IMR-90 (cell line): ENCODE results near the gene RAPGEF2. TPM values are rescaled to one million over a fixed set of nuclear protein-coding genes. Genes with fewer than 3 reads are reported as not detected.

Experiments
- ATAC-seq: fragments of 200-7000 bp; cut with Tn5 transposase; 2 replicates; pipeline ENCODE4 v1.9.1; 2020; ENCODE audit warnings: low read depth, mild to moderate bottlenecking, moderate library complexity
- BruUV-seq: library from RNA; stranded (reverse); fragments of 400-500 nt; replicated peaks from 2 replicates; lab custom pipeline; 2021; lab: Mats Ljungman, UMichigan
- CTCF ChIA-PET: fragments of 300-600 bp; formaldehyde crosslinking; extraction: SDS; loops from one replicate; lab custom pipeline; 2021; ENCODE audit warnings: antibody characterized with exemption; lab: Yijun Ruan, JAX
- POLR2A ChIA-PET: fragments of 300-600 bp; sonication (Branson Sonifier 250); formaldehyde crosslinking; loops from one replicate; lab custom pipeline; 2022; ENCODE audit warnings: antibody characterized with exemption; ENCODE audit not compliant: unreplicated experiment; lab: Charles Lee
- DNase-seq: peaks from one replicate; pipeline ENCODE4 v3.0.0; 2013
- H2AFZ ChIP-seq: replicated peaks from 2 replicates; pipeline ENCODE3; 2013; ENCODE audit warnings: low read length, mild to moderate bottlenecking; ENCODE audit not compliant: poor library complexity
- H2AK5ac ChIP-seq: 2 replicates; pipeline ENCODE4 v1.6.1; 2013; ENCODE audit warnings: low read depth, low read length, inconsistent platforms
- H2AK9ac ChIP-seq: replicated peaks from 2 replicates; pipeline ENCODE3; 2013; ENCODE audit warnings: mild to moderate bottlenecking, low read depth, low read length, moderate library complexity; ENCODE audit not compliant: poor library complexity
- H2BK120ac ChIP-seq: 2 replicates; pipeline ENCODE4 v1.6.1; 2013; ENCODE audit warnings: low read depth, low read length, inconsistent platforms
- H2BK15ac ChIP-seq: 3 replicates; pipeline ENCODE4 v1.6.1; 2013; ENCODE audit warnings: low read depth, low read length, inconsistent platforms
- H2BK20ac ChIP-seq: 2 replicates; pipeline ENCODE4 v1.6.1; 2013; ENCODE audit warnings: low read depth, mild to moderate bottlenecking, inconsistent platforms, low read length, moderate library complexity
- H2BK5ac ChIP-seq: 2 replicates; pipeline ENCODE4 v1.6.1; 2013; ENCODE audit warnings: mild to moderate bottlenecking, low read depth, low read length, inconsistent platforms; ENCODE audit not compliant: poor library complexity, severe bottlenecking
- H3K14ac ChIP-seq: replicated peaks from 2 replicates; pipeline ENCODE4 v1.6.1; 2013; ENCODE audit warnings: low read depth, low read length, inconsistent platforms
- H3K18ac ChIP-seq: 2 replicates; pipeline ENCODE4 v1.6.1; 2013; ENCODE audit warnings: low read depth, low read length, control low read depth
- H3K23ac ChIP-seq: 2 replicates; pipeline ENCODE4 v1.6.1; 2013; ENCODE audit warnings: low read depth, low read length, inconsistent platforms
- H3K27ac ChIP-seq: 2 replicates; pipeline ENCODE4 v1.5.1; 2013; ENCODE audit warnings: mild to moderate bottlenecking, control low read depth, low read length; ENCODE audit not compliant: insufficient read depth
- H3K27me3 ChIP-seq: 2 replicates; pipeline ENCODE4 v1.6.1; 2013; ENCODE audit warnings: low read length; ENCODE audit not compliant: control insufficient read depth, insufficient read depth
- H3K36me3 ChIP-seq: 2 replicates; pipeline ENCODE4 v1.6.1; 2013; ENCODE audit warnings: low read length, mixed read lengths; ENCODE audit not compliant: control insufficient read depth, insufficient read depth
- H3K4ac ChIP-seq: 2 replicates; pipeline ENCODE4 v1.6.1; 2013; ENCODE audit warnings: low read depth, low read length, inconsistent platforms
- H3K4me1 ChIP-seq: 2 replicates; pipeline ENCODE4 v1.6.1; 2013; ENCODE audit warnings: low read length, mixed read lengths; ENCODE audit not compliant: control insufficient read depth, insufficient read depth
- H3K4me2 ChIP-seq: 2 replicates; pipeline ENCODE4 v1.6.1; 2013; ENCODE audit warnings: low read depth, mild to moderate bottlenecking, control low read depth, low read length, moderate library complexity
- H3K4me3 ChIP-seq: 2 replicates; pipeline ENCODE4 v1.5.1; 2013; ENCODE audit warnings: low read depth, mild to moderate bottlenecking, control low read depth, low read length, moderate library complexity; ENCODE audit not compliant: insufficient read depth
- H3K56ac ChIP-seq: 2 replicates; pipeline ENCODE4 v1.6.1; 2013; ENCODE audit warnings: low read length, inconsistent platforms; ENCODE audit not compliant: insufficient read depth; ENCODE audit errors: extremely low read depth
- H3K79me1 ChIP-seq, 2 experiments: 2 replicates each; pipeline ENCODE4 v1.6.1; 2013; ENCODE audit warnings: low read length in 2 of 2, inconsistent platforms in 1 of 2, low read depth in 1 of 2
- H3K9ac ChIP-seq: 2 replicates; pipeline ENCODE4 v1.6.1; 2013; ENCODE audit warnings: low read depth, low read length, control low read depth
- H3K9me1 ChIP-seq: 2 replicates; pipeline ENCODE4 v1.6.1; 2013; ENCODE audit warnings: low read length, inconsistent platforms; ENCODE audit not compliant: insufficient read depth
- H3K9me3 ChIP-seq: 2 replicates; pipeline ENCODE4 v1.6.1; 2013; ENCODE audit warnings: low read length; ENCODE audit not compliant: control insufficient read depth, insufficient read depth
- H4K20me1 ChIP-seq: 2 replicates; pipeline ENCODE4 v1.6.1; 2013; ENCODE audit warnings: low read length, inconsistent platforms; ENCODE audit not compliant: insufficient read depth
- H4K5ac ChIP-seq: 2 replicates; pipeline ENCODE4 v1.6.1; 2013; ENCODE audit warnings: mild to moderate bottlenecking, low read depth, low read length, control low read depth
- H4K8ac ChIP-seq, 2 experiments: 2 replicates each; pipeline ENCODE4 v1.6.1; 2013; ENCODE audit warnings: low read depth in 2 of 2, low read length in 2 of 2, control low read depth in 1 of 2, inconsistent platforms in 1 of 2
- H4K91ac ChIP-seq: 2 replicates; pipeline ENCODE4 v1.6.1; 2013; ENCODE audit warnings: low read depth, low read length, inconsistent platforms; ENCODE audit not compliant: insufficient read depth
- BHLHE40 ChIP-seq: fragments of 150-350 bp; IDR thresholded peaks from 2 replicates; pipeline ENCODE4 v1.6.1; 2016; ENCODE audit warnings: mild to moderate bottlenecking, low read depth, low read length
- CEBPB ChIP-seq: IDR thresholded peaks from 2 replicates; pipeline ENCODE4 v1.6.1; 2012; ENCODE audit warnings: low read depth, low read length, improper control_type of control experiment
- CHD1 ChIP-seq: IDR thresholded peaks from 2 replicates; pipeline ENCODE4 v1.6.1; 2012; ENCODE audit warnings: low read depth, low read length, improper control_type of control experiment
- MAFK ChIP-seq: IDR thresholded peaks from 2 replicates; pipeline ENCODE4 v1.6.1; 2012; ENCODE audit warnings: low read depth, low read length, improper control_type of control experiment
- MAZ ChIP-seq: IDR thresholded peaks from 2 replicates; pipeline ENCODE4 v1.6.1; 2012; ENCODE audit warnings: low read depth, mild to moderate bottlenecking, low read length, improper control_type of control experiment, moderate library complexity, borderline replicate concordance
- MXI1 ChIP-seq: IDR thresholded peaks from 2 replicates; pipeline ENCODE4 v1.6.1; 2012; ENCODE audit warnings: low read depth, mild to moderate bottlenecking, low read length, moderate library complexity, borderline replicate concordance
- NFE2L2 ChIP-seq: fragments of 150-350 bp; IDR thresholded peaks from 2 replicates; pipeline ENCODE4 v1.6.1; 2016; ENCODE audit warnings: low read depth, mild to moderate bottlenecking, low read length
- POLR2A ChIP-seq: IDR thresholded peaks from 2 replicates; pipeline ENCODE4 v1.6.1; 2012; ENCODE audit warnings: mild to moderate bottlenecking, low read depth, low read length
- RAD21 ChIP-seq: IDR thresholded peaks from 2 replicates; pipeline ENCODE4 v1.6.1; 2012; ENCODE audit warnings: low read length, improper control_type of control experiment
- RCOR1 ChIP-seq: IDR thresholded peaks from 2 replicates; pipeline ENCODE4 v1.6.1; 2012; ENCODE audit warnings: mild to moderate bottlenecking, low read length, improper control_type of control experiment; ENCODE audit not compliant: insufficient replicate concordance
- RFX5 ChIP-seq: IDR thresholded peaks from 2 replicates; pipeline ENCODE4 v1.8.0; 2012; ENCODE audit warnings: low read depth, mild to moderate bottlenecking, low read length, moderate library complexity
- SMC3 ChIP-seq: fragments of 150-350 bp; IDR thresholded peaks from 2 replicates; pipeline ENCODE4 v1.6.1; 2016; ENCODE audit warnings: low read depth, mild to moderate bottlenecking, antibody characterized with exemption, low read length, moderate library complexity
- USF2 ChIP-seq: fragments of 150-350 bp; IDR thresholded peaks from 2 replicates; pipeline ENCODE4 v1.6.1; 2017; ENCODE audit warnings: mild to moderate bottlenecking, antibody characterized with exemption, low read length, low read depth
- WGBS, 2 experiments: methylation state at CpG; one replicate each; pipeline versions ENCODE4 v1.1.5 to v1.1.7; 2013; ENCODE audit warnings: missing lambda C conversion rate in 2 of 2; ENCODE audit not compliant: insufficient read length in 1 of 2; ENCODE audit errors: extremely low coverage in 2 of 2; 5-methylcytosine and 5-hydroxymethylcytosine counted together
- dilution Hi-C: fragments of 300-500 bp; cut with HindIII; formaldehyde crosslinking; loops from one replicate; pipeline ENCODE4 v1.14.3; 2018; ENCODE audit warnings: low sequenced_read_pairs; ENCODE audit not compliant: unreplicated experiment
- in situ Hi-C: fragments of 300-500 bp; cut with MboI; formaldehyde crosslinking; loops from 3 replicates; pipeline ENCODE4 v1.14.3; 2019; ENCODE audit warnings: low sequenced_read_pairs, inconsistent platforms, mixed read lengths
- intact Hi-C: fragments of 100-400 bp; cut with micrococcal nuclease; formaldehyde crosslinking; loops from 2 replicates; pipeline ENCODE4 v1.10.0; 2022
- polyA plus RNA-seq, 3 experiments: library from polyadenylated mRNA; depleted of rRNA; stranded (reverse); fragments of >200 nt; gene quantifications; 2 replicates each; pipeline ENCODE4 v1.2.3, GENCODE V29; 2012; ENCODE audit warnings: low replicate concordance in 1 of 3
- total RNA-seq: library from RNA; depleted of rRNA; stranded (reverse); fragments of >200 nt; gene quantifications from 2 replicates; pipeline ENCODE4 v1.2.3, GENCODE V29; 2012
- TF ChIP-seq, protein P1 (sequence below): conservative IDR thresholded peaks from 2 replicates; pipeline ENCODE4 v1.5.1; 2012; ENCODE audit warnings: mild to moderate bottlenecking, low read depth, low read length, improper control_type of control experiment

The RAPGEF2 gene
- total and polyA plus RNA-seq, 2 of the 4 experiments (the other 2 are of a cell fraction) = 27.6 to 109 TPM

DNA sequence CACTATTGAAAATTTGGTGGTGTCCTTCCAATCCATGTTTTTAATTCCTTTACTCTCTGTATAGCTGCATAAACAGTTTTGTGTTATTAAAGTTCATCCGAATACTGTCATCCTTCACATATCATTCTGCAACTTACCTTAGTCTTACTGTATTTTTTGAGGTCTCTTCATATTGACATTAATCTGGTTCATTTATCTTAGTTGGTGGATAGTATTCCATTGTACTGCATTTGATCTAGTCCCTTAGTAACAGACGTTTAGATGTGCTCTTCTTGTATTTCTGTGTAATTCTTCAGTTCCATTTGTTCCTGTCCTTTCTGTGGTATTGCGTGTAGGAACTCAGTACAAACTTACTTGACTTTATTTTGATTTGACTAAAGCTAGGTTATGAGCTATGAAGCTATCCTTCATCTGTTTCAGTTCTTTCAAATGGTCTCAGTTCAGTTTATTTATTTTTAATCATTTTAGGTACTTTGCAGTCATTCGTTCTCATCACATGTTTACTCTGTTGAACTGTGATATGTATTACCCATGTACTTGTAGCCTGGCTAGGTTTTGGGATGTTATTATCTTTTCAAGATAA is 41.3 kb downstream of the RAPGEF2 start:
- Histone ChIP-seq H4K8ac (no peak overlapping the region), H4K91ac (no peak overlapping the region), H2AFZ (no peak overlapping the region), H4K5ac (no peak overlapping the region), H3K9me1 (peaks cover 7% of the 10 kb centered on the region), H3K18ac (no peak overlapping the region), H3K4ac (no peak overlapping the region), H3K14ac (no peak overlapping the region), H3K27me3 (no peaks in the 10 kb centered on the region), H2BK15ac (no peak overlapping the region), H4K20me1 (peaks cover 9% of the 10 kb centered on the region; the same call in 1 of the 2 replicates), H3K4me3 (no peak overlapping the region), H2BK120ac (no peak overlapping the region), H2BK20ac (no peak overlapping the region), H3K27ac (no peak overlapping the region), H3K9me3 (no peaks in the 10 kb centered on the region), H2AK9ac (no peak overlapping the region), H2BK5ac (no peak overlapping the region), H2AK5ac (no peak overlapping the region), H3K56ac (no peak overlapping the region), H3K36me3 (no peaks in the 10 kb centered on the region), H3K4me1 (peaks cover 10% of the 10 kb centered on the region), H3K23ac (no peak overlapping the region), H3K79me1 (peaks cover 13 to 46% of the 10 kb centered on the region in 2 experiments), H3K4me2 (no peak overlapping the region), H3K9ac (no peak overlapping the region)
- ATAC-seq (no peak), DNase-seq (no peak)
- dilution Hi-C loops (no loop called here), in situ Hi-C loops (no loop called here), intact Hi-C loops (loop anchor here (5.0 kb wide), 1 partner anchor 37 kb away; no protein-coding TSS in a partner anchor)
- ChIA-PET CTCF (interaction anchor here (0.6 to 1.5 kb wide), 4 partner anchors 24 to 346 kb away, joined by 3 to 4 read pairs (median 4); no protein-coding TSS in a partner anchor), POLR2A (interaction anchor here (0.5 kb wide), 1 partner anchor 18 kb away, joined by 3 read pairs; no protein-coding TSS in a partner anchor)
- BruUV-seq = no TSS peak
- WGBS, 2 experiments = no CpG with 5 or more reads among the region's 4 CpGs
- TF ChIP-seq RCOR1 (no peak), POLR2A (no peak), SMC3 (no peak), MXI1 (no peak), CHD1 (no peak), USF2 (no peak), MAZ (no peak), BHLHE40 (no peak), CEBPB (no peak), RFX5 (no peak), NFE2L2 (no peak), MAFK (no peak), RAD21 (no peak)
- TF ChIP-seq, protein P1, sequence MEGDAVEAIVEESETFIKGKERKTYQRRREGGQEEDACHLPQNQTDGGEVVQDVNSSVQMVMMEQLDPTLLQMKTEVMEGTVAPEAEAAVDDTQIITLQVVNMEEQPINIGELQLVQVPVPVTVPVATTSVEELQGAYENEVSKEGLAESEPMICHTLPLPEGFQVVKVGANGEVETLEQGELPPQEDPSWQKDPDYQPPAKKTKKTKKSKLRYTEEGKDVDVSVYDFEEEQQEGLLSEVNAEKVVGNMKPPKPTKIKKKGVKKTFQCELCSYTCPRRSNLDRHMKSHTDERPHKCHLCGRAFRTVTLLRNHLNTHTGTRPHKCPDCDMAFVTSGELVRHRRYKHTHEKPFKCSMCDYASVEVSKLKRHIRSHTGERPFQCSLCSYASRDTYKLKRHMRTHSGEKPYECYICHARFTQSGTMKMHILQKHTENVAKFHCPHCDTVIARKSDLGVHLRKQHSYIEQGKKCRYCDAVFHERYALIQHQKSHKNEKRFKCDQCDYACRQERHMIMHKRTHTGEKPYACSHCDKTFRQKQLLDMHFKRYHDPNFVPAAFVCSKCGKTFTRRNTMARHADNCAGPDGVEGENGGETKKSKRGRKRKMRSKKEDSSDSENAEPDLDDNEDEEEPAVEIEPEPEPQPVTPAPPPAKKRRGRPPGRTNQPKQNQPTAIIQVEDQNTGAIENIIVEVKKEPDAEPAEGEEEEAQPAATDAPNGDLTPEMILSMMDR = no peak
